ENCODE data around the gene FAM131B.

GRCh38 chr7:143390773-143391317, 28.3 kb upstream of the FAM131B start:
- TF ChIP-seq CTCF (IDR thresholded peaks at IDR 0.05 in 8 of 11, conservative IDR thresholded peaks at IDR 0.05 in 3 of 11), result no peak
- no peak for TF ChIP-seq POLR2A (IDR thresholded peaks at IDR 0.05)
- TF ChIP-seq POLR2AphosphoS5 (IDR thresholded peaks at IDR 0.05), result peak in 1 of 3 donors; percentile 62

Data from spleen (tissue), 7 donors.